HCT116 (cell line): ENCODE measurements around the gene MYEOV. TPM values are rescaled to one million over a fixed set of nuclear protein-coding genes. Genes with fewer than 3 reads are reported as not detected.

Source experiments
- ATAC-seq: fragments of 200-7000 bp; cut with Tn5 transposase; 2 replicates; pipeline ENCODE4 v1.9.1; 2020; ENCODE audit warnings: mild to moderate bottlenecking, moderate library complexity
- BruUV-seq: library from RNA; stranded (reverse); fragments of 400-500 nt; replicated peaks from 2 replicates; lab custom pipeline; 2021; lab: Mats Ljungman, UMichigan
- CTCF ChIA-PET: fragments of 300-600 bp; sonication (Branson Sonifier 250); formaldehyde crosslinking; loops from one replicate; lab custom pipeline; 2021; ENCODE audit warnings: antibody characterized with exemption; lab: Charles Lee
- POLR2A ChIA-PET: fragments of 300-600, 350-600 bp; sonication (Branson Sonifier 250); formaldehyde crosslinking; loops from one replicate; lab custom pipeline; 2021; ENCODE audit warnings: antibody characterized with exemption; lab: Charles Lee
- RAD21 ChIA-PET, 2 experiments: fragments of 300-600 bp; sonication (Branson Sonifier 250); formaldehyde crosslinking; loops; one replicate each; lab custom pipeline; 2023; ENCODE audit warnings: low total read pairs in 2 of 2; ENCODE audit not compliant: uncharacterized antibody in 2 of 2, unreplicated experiment in 2 of 2, low non-redundant PET in 1 of 2; lab: Charles Lee
- DNase-seq: peaks from one replicate; pipeline ENCODE4 v3.0.0-alpha.2; 2010; ENCODE audit warnings: low read depth, low spot score
- H2AFZ ChIP-seq: fragments of 200-600 bp; shearing (Covaris generic), sonication (generic); 2 replicates; pipeline ENCODE4 v1.6.1; 2017; ENCODE audit warnings: low read depth, mixed run types, mixed read lengths, antibody characterized with exemption, low read length; ENCODE audit not compliant: poor library complexity, severe bottlenecking
- H3K27ac ChIP-seq: 2 replicates; pipeline ENCODE4 v1.5.1; 2012; ENCODE audit warnings: low read depth, low read length
- H3K27me3 ChIP-seq: fragments of 200-600 bp; sonication (generic); 2 replicates; pipeline ENCODE4 v1.6.1; 2016; ENCODE audit warnings: mixed run types, low read length, mixed read lengths; ENCODE audit not compliant: insufficient read depth
- H3K36me3 ChIP-seq, 2 experiments: fragments of 200-500 bp in 1 of 2; fragments of 200-600 bp in 1 of 2; sonication (Bioruptor generic) in 1 of 2; sonication (generic) in 1 of 2; 2 replicates each; pipeline versions ENCODE4 v1.5.1 to v1.6.1; 2014 to 2016; ENCODE audit warnings: low read length in 2 of 2, inconsistent platforms in 1 of 2, mixed read lengths in 1 of 2, mixed run types in 1 of 2; ENCODE audit not compliant: insufficient read depth in 2 of 2, control insufficient read depth in 1 of 2
- H3K4me1 ChIP-seq, 2 experiments: fragments of 200-600 bp in 1 of 2; sonication (generic) in 1 of 2; 2 replicates each; pipeline versions ENCODE4 v1.5.1 to v1.6.1; 2012 to 2017; ENCODE audit warnings: low read length in 2 of 2, inconsistent platforms in 1 of 2, mild to moderate bottlenecking in 1 of 2, mixed read lengths in 1 of 2, mixed run types in 1 of 2, moderate library complexity in 1 of 2; ENCODE audit not compliant: insufficient read depth in 2 of 2, control insufficient read depth in 1 of 2
- H3K4me2 ChIP-seq: fragments of 200-600 bp; sonication (generic); 2 replicates; pipeline ENCODE4 v1.6.1; 2017; ENCODE audit warnings: mixed run types, low read length, mixed read lengths
- H3K4me3 ChIP-seq, 2 experiments: fragments of 200-600 bp in 1 of 2; sonication (generic) in 1 of 2; replicated peaks in 1 of 2; 2 replicates each; pipeline ENCODE4 v1.5.1; 2011 to 2016; ENCODE audit warnings: low read length in 2 of 2, control low read depth in 1 of 2, low read depth in 1 of 2, mild to moderate bottlenecking in 1 of 2, mixed read lengths in 1 of 2, mixed run types in 1 of 2
- H3K79me2 ChIP-seq: fragments of 200-600 bp; sonication (generic); 2 replicates; pipeline ENCODE4 v1.6.1; 2017; ENCODE audit warnings: mild to moderate bottlenecking, mixed run types, low read length, moderate library complexity, mixed read lengths; ENCODE audit not compliant: insufficient read depth
- H3K9ac ChIP-seq: fragments of 200-600 bp; sonication (generic); 2 replicates; pipeline ENCODE4 v1.6.1; 2016; ENCODE audit warnings: low read length, mixed read lengths
- H3K9me2 ChIP-seq: fragments of 200-600 bp; sonication (generic), shearing (Covaris generic); 2 replicates; pipeline ENCODE4 v1.6.1; 2017; ENCODE audit warnings: mixed run types, mild to moderate bottlenecking, moderate library complexity; ENCODE audit not compliant: insufficient read depth
- H3K9me3 ChIP-seq, 2 experiments: fragments of 200-500 bp in 1 of 2; fragments of 200-600 bp in 1 of 2; sonication (Bioruptor generic) in 1 of 2; sonication (generic) in 1 of 2; 2 replicates each; pipeline ENCODE4 v1.6.1; 2014 to 2017; ENCODE audit warnings: low read length in 2 of 2, mixed read lengths in 2 of 2, inconsistent platforms in 1 of 2, low read depth in 1 of 2, mild to moderate bottlenecking in 1 of 2, mixed run types in 1 of 2, moderate library complexity in 1 of 2; ENCODE audit not compliant: control insufficient read depth in 1 of 2, insufficient read depth in 1 of 2
- H4K20me1 ChIP-seq: fragments of 200-600 bp; sonication (generic), shearing (Covaris generic); 2 replicates; pipeline ENCODE4 v1.6.1; 2017; ENCODE audit warnings: mixed run types, mild to moderate bottlenecking, moderate library complexity; ENCODE audit not compliant: insufficient read depth
- CBX3 ChIP-seq: IDR thresholded peaks from 2 replicates; pipeline ENCODE4 v1.6.1; 2012; ENCODE audit warnings: low read depth
- CEBPB ChIP-seq: IDR thresholded peaks from 2 replicates; pipeline ENCODE4 v1.6.1; 2012; ENCODE audit warnings: low read depth
- CTCF ChIP-seq, 3 experiments: fragments of 200-600 bp in 1 of 3; sonication (generic) in 1 of 3; IDR thresholded peaks in 2 of 3; conservative IDR thresholded peaks in 1 of 3; 2 replicates each; pipeline ENCODE4 v1.5.1; 2012 to 2017; ENCODE audit warnings: low read depth in 2 of 3, low read length in 2 of 3, antibody characterized with exemption in 1 of 3, borderline replicate concordance in 1 of 3, control low read depth in 1 of 3, mild to moderate bottlenecking in 1 of 3, mixed read lengths in 1 of 3, mixed run types in 1 of 3, moderate library complexity in 1 of 3; ENCODE audit not compliant: insufficient read depth in 1 of 3
- EGR1 ChIP-seq: IDR thresholded peaks from 2 replicates; pipeline ENCODE4 v1.6.1; 2012; ENCODE audit warnings: low read depth
- ELF1 ChIP-seq: IDR thresholded peaks from 2 replicates; pipeline ENCODE4 v1.6.1; 2012; ENCODE audit warnings: low read depth, borderline replicate concordance
- EZH2 ChIP-seq: fragments of 200-600 bp; sonication (generic); IDR thresholded peaks from 2 replicates; pipeline ENCODE4 v1.6.1; 2017; ENCODE audit warnings: antibody characterized with exemption, mixed run types
- EZH2phosphoT487 ChIP-seq: fragments of 200-600 bp; IDR thresholded peaks from 2 replicates; pipeline ENCODE4 v1.6.1; 2018; ENCODE audit warnings: antibody characterized with exemption, borderline replicate concordance
- FOSL1 ChIP-seq: IDR thresholded peaks from 2 replicates; pipeline ENCODE4 v1.6.1; 2012; ENCODE audit warnings: low read depth
- JUND ChIP-seq: IDR thresholded peaks from 2 replicates; pipeline ENCODE4 v1.6.1; 2012
- POLR2AphosphoS5 ChIP-seq: IDR thresholded peaks from 2 replicates; pipeline ENCODE4 v1.6.1; 2011; ENCODE audit warnings: mild to moderate bottlenecking, low read depth, low read length, moderate library complexity
- SP1 ChIP-seq: IDR thresholded peaks from 2 replicates; pipeline ENCODE4 v1.6.1; 2012; ENCODE audit warnings: low read depth
- SRF ChIP-seq: IDR thresholded peaks from 2 replicates; pipeline ENCODE4 v1.6.1; 2012; ENCODE audit warnings: low read depth
- TCF7L2 ChIP-seq: IDR thresholded peaks from 2 replicates; pipeline ENCODE4 v1.7.0; 2011; ENCODE audit warnings: borderline replicate concordance, inconsistent platforms; ENCODE audit not compliant: insufficient read depth, insufficient read length; ENCODE audit errors: extremely low read depth
- YY1 ChIP-seq: IDR thresholded peaks from 2 replicates; pipeline ENCODE4 v1.6.1; 2011; ENCODE audit warnings: low read length, low read depth, moderate library complexity, mild to moderate bottlenecking; ENCODE audit not compliant: insufficient replicate concordance; ENCODE audit errors: extremely low read depth
- ZBTB33 ChIP-seq: IDR thresholded peaks from 2 replicates; pipeline ENCODE4 v1.6.1; 2011; ENCODE audit warnings: mild to moderate bottlenecking, low read length, moderate library complexity; ENCODE audit not compliant: insufficient replicate concordance; ENCODE audit errors: extremely low read depth
- ZNF274 ChIP-seq: fragments of 200-500 bp; sonication (Bioruptor generic); IDR thresholded peaks from 2 replicates; pipeline ENCODE4 v1.6.1; 2014; ENCODE audit warnings: mild to moderate bottlenecking, low read depth, low read length, inconsistent platforms
- intact Hi-C: fragments of 100-400 bp; cut with micrococcal nuclease; formaldehyde crosslinking; loops from 2 replicates; pipeline ENCODE4 v1.10.0; 2022
- total RNA-seq: library from RNA; stranded (reverse); gene quantifications from one replicate; pipeline ENCODE4 v1.2.1, GENCODE V29; 2021; ENCODE audit not compliant: unreplicated experiment
- TF ChIP-seq, protein P1 (sequence below): IDR thresholded peaks from 2 replicates; pipeline ENCODE4 v1.6.1; 2012
- TF ChIP-seq, protein P2 (sequence below): IDR thresholded peaks from 2 replicates; pipeline ENCODE4 v1.6.1; 2012

MYEOV gene
- total RNA-seq, 1 experiment from 2014 or later, result 135 TPM

- ChIA-PET POLR2A (no interaction called here), CTCF (no interaction called here), RAD21 (no interaction called here)
- Histone ChIP-seq H3K79me2 (peaks cover 100% of the 10 kb centered on the region), H3K27me3 (no peaks in the 10 kb centered on the region), H2AFZ (no peak overlapping the region), H3K9me2 (no peaks in the 10 kb centered on the region), H3K9me3 (no peaks in the 10 kb centered on the region; a peak in 1 of 4 replicates), H4K20me1 (peaks cover 5% of the 10 kb centered on the region), H3K27ac (no peak overlapping the region), H3K36me3 (peaks cover 0 to 21% of the 10 kb centered on the region in 2 experiments; a peak in 1 of 4 replicates), H3K4me3 (no peak overlapping the region), H3K4me1 (peaks cover 13 to 67% of the 10 kb centered on the region in 2 experiments)
- no TSS peak for BruUV-seq
- DNase-seq (no peak), ATAC-seq (no peak)
- TF ChIP-seq, protein P1, sequence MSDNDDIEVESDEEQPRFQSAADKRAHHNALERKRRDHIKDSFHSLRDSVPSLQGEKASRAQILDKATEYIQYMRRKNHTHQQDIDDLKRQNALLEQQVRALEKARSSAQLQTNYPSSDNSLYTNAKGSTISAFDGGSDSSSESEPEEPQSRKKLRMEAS, result no peak
- no peak for TF ChIP-seq POLR2AphosphoS5
- no peak for TF ChIP-seq CBX3
- no peak for TF ChIP-seq EZH2phosphoT487
- no peak for TF ChIP-seq ZNF274
- TF ChIP-seq JUND, result no peak
- TF ChIP-seq EGR1, result no peak
- no peak for TF ChIP-seq SRF
- TF ChIP-seq ZBTB33, result no peak
- no peak for TF ChIP-seq CEBPB
- TF ChIP-seq FOSL1, result no peak
- no peak for TF ChIP-seq TCF7L2
- TF ChIP-seq ELF1, result no peak
- TF ChIP-seq CTCF (IDR thresholded peaks at IDR 0.05 in 2 of 3, conservative IDR thresholded peaks at IDR 0.05 in 1 of 3; ENCODE audit: borderline replicate concordance in 1 of 3, insufficient read depth in 1 of 3, low read depth in 2 of 3, low read length in 2 of 3), result no peak
- no peak for TF ChIP-seq SP1
- no peak for TF ChIP-seq EZH2
- TF ChIP-seq, protein P2, sequence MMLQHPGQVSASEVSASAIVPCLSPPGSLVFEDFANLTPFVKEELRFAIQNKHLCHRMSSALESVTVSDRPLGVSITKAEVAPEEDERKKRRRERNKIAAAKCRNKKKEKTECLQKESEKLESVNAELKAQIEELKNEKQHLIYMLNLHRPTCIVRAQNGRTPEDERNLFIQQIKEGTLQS, result no peak
- no peak for TF ChIP-seq YY1
- TF ChIP-seq, all 23 proteins: peak for 0
- peak overlapping the region; percentile 58 for H3K4me2 ChIP-seq
- intact Hi-C loops, result no loop called here
- H3K9ac ChIP-seq, result peak overlapping the region; percentile 52; the same call in 1 of the 2 replicates
Measured at GRCh38 chr11:69319255-69320106, 25.5 kb downstream of the MYEOV start.
